GM21423 (cell line): ENCODE measurements around the gene DIPK2A.

Experiments
- ATAC-seq: cut with Tn5 transposase; IDR thresholded peaks from one replicate; pipeline ENCODE4 v1.9.1; 2021; ENCODE audit warnings: mild to moderate bottlenecking, moderate library complexity; ENCODE audit not compliant: unreplicated experiment

DIPK2A gene

DNA sequence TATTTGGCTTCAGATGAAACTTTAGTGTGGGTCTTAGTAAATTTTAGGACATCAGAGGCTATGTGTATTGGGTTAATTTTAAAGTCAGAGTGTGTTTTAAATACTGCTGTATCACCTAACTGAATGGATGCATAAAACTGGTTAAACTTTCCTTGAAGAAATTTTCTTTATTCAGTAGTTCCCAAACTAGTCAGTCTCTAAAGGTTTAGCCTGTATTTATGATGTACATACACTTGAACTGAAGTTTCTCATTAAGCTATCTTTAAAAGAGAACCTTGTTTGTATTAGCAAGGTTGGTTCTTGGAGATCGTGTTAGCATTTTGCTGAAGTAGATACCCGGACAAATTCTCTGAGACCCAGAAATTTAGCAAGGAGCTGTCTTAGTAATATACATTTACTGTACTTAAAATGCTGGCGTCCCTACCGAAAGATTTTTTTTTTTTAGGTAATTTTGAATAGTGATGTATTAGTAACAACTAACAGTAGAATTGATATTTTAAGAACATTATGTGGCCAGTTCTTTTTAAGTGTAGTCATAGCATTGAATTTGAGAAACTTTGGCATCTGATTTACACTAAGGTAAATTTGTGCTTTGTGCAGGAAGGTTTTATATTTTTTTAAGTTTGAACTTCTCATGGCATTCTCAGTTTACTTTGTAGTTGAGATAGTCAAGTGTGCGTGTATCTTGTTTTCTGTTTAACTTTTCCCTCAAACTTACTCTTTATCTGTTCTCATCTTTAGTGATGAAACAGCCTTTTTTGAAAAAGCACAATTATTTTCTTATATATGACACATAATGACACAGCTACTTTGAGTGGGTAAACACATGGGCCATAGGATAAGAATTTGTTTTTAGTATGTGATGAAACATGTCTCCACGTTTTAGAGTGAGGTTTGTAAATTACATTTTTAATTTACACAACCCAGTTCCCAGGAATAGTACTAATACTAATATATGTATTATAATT lies 2.9 kb downstream of the DIPK2A start:
- no peak for ATAC-seq

DNA sequence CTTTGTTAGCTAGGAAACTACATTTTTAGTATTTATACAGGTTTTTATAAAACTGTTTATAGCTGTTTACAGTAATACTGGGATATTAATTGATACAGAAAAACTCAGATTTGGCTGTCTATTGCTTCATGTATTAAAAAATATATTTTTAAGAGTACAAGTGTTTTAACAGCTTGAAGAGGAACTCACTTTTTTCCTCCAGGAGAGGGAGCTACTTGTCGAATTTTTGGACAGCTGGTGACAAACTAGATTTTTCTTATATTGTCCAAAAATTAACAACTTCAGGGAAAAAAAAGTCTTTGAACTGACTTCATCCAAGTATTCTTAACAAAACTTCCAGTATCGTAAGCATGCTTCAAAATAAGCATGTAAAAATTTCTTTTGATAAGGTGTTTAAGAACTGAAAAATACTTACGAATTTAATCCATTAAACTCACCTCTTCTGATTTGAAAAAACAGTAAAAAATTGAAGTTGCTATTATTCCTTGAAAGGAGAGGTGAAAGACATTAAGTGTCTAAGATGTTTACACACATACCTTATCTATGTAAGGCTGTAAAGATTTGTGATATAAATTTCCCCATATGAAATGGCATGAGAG lies 4.0 kb downstream of the DIPK2A start:
- no peak for ATAC-seq

DNA sequence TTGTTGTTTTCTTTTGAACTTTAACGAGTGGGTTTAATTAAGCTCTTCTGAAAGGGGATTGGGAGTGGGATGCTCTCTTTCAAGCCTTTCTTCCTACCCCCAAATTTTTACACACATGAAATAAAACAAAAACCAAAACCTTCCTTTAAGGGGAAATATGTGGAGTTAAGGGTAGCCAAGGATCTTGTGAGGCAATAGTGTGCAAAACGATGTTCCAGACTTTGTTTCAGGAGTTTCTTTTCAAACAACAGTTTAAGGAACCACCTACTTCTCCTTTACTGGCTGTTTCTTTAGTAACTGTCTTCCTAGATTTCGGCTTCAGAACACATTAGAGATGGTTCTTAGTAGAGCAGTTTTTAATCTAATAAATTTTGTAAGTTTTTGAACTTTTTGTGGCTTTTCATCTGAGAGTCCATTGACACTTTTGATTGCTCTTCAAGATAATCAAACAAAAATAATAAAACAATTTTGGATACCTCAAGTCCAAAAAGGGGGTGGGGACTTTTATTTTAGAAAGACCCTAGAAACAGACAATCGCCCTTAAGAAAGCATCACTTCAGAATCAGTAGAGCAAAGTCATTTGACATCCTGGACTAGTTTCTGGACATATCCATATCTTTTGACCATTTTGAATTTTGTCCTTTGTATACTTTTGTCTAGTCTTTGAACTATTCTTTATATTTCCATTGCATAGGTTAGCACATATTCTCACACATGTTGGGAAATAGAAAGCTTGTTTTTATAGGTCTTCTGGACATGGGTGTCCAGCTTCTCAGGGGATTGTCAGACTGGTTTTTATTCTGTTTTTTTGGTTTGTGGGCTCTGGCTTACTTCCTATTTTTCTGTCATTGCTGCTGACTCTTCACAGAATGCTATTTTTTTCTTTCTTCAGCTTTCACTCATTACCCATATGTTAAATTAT lies 6.0 kb downstream of the DIPK2A start:
- peak; percentile 46 for ATAC-seq

DNA sequence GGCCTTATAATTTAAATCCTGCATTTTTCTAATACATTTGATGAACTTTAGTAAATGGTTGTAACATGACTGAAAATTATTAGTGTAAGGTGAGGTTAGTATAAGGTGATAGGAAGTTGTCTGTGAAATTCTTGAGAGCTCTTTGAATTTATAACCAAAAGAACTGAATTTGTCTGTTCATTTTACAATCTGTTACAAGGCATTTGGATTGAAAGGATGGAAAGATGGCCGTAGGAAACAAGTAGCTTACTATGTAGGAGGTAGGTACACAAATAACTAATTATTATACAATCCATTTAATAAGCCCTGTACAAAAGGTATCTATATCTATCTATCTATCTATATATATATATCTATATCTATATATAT lies 6.6 kb downstream of the DIPK2A start:
- ATAC-seq: no peak

DNA sequence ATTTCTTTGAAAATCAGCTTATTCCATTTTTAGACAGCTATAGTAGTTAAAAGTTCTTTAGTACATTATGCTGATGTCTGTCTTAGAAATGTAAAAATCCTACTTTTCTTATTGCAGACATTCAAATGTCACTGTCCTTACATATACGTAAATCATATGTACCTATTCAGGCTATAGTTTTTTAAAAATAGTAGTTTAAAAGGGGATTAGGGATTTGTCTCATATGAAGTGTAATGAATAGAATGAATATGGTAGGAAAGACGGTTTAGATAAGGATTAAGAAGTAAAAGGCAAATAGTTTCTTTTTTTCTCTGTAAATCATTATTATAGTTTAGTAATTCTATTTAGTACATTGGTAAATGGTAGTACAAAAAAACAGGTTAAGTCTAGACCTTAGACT lies 7.4 kb downstream of the DIPK2A start:
- ATAC-seq: no peak

DNA sequence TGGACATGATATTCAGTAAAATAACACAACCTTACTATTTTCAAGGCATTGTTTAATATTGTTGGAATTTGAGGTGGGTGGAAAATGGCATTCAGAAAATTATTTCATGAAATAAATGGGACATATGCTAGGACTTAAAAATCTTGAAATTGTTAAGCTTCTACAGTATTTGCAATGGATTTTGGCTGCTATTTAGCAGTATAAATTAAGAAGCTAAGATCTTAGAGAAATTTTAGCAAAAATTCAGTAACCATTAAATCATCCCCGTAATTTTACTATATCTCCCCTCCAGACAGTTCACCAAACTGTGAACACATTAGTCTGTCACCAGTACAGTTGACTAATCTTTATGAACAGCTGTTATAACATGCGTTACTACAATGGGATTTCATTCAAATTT lies 8.2 kb downstream of the DIPK2A start:
- ATAC-seq: no peak

DNA sequence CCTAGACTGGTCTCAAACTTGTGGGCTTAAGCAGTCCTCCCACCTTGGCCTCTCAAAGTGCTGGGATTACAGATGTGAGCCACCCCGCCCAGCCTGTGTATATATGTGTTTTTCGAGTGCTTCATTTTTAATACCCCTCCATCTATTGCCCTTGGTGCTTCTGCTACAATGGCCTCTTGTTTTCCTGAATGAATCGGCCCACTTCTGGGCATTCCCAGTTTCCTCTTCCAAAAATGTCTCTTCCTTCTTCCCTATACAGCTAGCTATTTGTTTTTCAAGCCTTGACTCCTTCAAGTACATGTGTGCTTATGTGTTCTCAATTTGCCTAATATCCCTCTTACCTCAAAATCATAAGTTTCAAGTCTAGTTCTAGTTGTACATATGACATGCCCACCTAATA lies 16.7 kb downstream of the DIPK2A start:
- ATAC-seq: no peak

DNA sequence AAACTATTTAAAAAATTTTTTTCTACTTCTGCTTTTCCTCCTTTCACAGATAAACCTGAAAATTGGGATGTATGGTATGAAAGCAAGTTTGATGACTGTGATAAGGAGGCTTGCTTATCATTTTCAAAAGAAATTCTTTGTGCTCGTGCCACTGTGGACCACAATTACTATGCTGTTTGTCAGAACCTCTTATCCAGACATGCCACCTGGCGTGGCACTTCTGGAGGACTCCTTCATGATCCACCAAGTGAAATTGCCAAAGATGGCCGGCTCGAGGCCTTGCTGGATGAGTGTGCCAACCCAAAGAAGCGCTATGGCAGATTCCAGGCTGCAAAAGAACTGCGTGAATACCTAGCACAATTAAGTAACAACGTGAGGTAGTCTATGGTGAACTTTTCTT lies 17.8 kb downstream of the DIPK2A start:
- no peak for ATAC-seq

DNA sequence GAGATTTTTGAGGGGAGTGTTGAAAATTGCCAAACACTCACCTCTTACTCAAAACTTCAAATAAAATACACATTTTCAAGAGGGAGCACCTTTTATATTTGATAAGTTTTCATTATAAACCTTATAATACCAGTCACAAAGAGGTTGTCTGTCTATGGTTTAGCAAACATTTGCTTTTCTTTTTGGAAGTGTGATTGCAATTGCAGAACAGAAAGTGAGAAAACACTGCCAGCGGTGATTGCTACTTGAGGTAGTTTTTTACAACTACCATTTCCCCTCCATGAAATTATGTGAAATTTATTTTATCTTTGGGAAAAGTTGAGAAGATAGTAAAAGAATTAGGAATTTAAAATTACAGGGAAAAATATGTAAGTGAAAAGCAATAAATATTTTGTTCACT lies 20.1 kb downstream of the DIPK2A start:
- no peak for ATAC-seq

DNA sequence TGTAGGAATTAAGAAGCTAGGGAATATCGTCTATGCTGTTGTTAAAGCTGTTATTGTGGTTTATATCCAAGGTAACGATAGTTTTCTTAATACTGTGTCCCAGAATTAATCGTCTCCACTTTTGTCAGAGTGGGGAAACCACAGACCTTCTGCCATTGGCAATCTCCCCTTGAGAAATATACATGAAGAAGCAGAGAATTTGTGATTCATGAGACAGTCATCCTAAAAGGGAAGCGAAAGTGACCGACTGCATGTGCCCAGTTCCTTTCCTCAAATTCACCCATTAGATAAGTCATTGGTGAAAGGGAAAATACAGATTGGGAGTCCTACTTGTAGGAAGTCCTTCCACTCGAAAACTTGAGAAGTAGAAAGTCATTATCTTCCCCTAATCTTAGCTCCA lies 26.6 kb downstream of the DIPK2A start:
- ATAC-seq: no peak

DNA sequence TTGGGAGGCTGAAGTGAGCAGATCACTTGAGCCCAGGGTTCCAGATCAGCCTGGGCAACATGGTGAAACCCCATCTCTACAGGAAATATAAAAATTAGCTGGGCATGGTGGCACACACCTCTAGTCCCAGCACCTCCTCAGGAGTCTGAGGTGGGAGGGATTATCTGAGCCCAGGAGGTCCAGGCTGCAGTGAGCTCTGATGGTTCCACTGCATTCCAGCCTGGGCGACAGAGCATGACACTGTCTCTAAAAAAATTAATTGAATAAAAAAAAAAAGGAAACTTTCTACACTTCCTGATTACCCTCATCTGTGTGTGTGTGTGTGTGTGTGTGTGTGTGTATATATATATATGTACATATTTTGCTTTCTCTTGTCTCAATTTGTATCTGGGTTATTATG lies 31.4 kb downstream of the DIPK2A start:
- no peak for ATAC-seq

DNA sequence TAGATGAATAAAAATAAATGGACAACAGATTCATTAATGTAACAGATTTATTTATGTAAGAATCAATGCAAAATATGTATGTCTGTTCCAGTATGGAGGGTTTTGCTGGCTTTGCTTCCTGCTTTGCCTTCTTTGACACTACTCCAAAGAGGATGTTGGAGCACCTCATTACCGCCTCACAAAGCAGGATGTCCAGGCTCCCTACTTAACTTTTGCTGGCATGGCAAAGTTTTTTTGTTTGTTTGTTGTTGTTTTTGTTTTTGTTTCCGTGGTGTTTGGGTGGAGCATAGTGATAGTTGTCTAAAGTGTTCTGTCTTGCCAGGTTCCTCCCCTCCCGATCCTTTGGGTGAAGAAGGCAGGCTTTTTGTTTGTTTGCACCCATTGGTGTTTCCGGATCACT lies 38.7 kb downstream of the DIPK2A start:
- ATAC-seq: no peak

DNA sequence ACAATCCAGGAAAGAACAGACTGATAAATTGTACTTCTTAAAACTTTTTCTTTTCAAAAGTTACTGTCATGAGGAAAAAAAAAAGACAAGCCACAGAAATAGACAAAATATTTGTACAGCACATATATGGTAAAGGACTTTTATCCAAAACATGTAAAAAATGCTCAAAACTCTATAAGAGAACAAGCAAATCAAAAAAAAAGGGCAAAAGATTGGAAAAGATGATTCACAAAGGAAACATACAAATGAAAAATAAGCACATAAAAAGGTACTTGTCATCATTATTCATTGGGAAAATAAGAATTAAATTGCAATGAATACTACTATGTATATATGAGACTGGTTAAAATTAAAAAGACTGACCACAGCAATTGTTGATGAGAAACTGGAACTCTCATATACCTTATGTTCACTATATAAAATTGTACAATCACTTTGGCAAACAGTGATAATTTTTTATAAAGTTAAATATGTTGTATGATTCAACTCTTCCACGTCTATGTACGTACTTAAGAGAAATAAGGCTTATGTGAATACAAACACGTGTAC lies 39.7 kb downstream of the DIPK2A start:
- ATAC-seq: no peak

DNA sequence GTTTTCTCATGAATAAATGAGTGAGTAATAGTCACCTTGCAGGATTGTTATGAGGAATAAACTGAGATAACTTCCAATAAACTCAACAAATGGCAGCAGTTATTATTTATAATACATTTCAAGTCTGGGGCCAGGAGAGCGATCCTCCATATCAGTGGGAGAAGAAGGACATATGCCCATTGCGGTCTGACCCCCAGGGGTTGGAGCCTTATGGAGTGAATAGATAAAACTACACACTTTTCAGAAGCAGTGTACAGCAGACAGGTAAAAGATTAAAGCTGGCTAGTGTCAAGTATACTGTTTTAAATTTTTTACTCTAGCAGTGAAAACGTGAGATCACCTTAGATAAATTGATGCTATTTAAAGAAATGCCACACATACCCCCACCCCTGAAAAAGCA lies 43.5 kb downstream of the DIPK2A start:
- no peak for ATAC-seq

DNA sequence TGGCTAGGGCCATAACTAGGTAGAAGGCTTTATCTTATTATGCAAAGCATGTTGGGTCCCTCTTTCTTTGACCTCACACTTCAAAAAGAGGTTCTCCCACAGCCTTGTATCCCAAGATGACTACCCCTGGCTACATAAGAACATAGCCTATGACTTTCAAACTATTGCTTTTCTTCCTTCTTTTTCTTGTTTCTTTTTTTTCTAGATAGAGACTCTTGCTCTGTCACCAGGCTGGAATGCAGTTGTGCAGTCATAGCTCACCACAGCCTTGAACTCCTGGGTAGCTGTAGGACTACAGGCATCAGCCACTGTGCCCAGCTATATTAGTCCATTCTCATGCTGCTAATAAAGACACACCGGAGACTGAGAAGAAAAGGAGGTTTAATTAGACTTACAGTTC lies 47.2 kb downstream of the DIPK2A start:
- no peak for ATAC-seq
